ENCODE measurements around the gene PACC1.

DNA sequence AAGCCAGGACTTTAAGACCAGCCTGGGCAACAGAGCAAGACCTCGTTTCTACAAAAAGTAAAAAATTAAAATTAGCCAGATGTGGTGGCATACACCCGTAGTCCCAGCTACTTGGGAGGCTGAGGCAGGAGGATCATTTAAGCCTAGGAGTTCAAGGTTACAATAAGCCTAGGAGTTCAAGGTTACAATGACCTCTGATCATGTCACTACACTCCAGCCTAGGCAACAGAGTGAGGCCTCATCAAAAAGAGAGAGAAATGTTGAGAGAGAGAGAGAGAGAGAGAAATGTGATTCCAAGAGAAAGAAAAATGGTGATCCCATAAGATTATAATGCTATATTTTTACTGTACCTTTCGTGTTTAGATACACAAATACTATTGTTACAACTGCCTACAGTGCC is 60.2 kb downstream of the PACC1 start:
- TF ChIP-seq POLR2AphosphoS5 (IDR thresholded peaks at IDR 0.05; ENCODE audit: low read depth, low read length), result no peak
- no peak for TF ChIP-seq POLR2A (IDR thresholded peaks at IDR 0.05; ENCODE audit: low read depth, low read length)
- no peak for TF ChIP-seq POU2F2 (IDR thresholded peaks at IDR 0.05; ENCODE audit: low read depth, low read length)
